ENCODE measurements around the gene COL13A1. TPM values are rescaled to one million over a fixed set of nuclear protein-coding genes. Genes with fewer than 3 reads are reported as not detected.

COL13A1 gene
- total RNA-seq, 3 donors from 2014 or later (not counting 1 experiment from before 2014, with no cell fraction given): 5.2 to 22.0 (median 10.3) TPM

DNA sequence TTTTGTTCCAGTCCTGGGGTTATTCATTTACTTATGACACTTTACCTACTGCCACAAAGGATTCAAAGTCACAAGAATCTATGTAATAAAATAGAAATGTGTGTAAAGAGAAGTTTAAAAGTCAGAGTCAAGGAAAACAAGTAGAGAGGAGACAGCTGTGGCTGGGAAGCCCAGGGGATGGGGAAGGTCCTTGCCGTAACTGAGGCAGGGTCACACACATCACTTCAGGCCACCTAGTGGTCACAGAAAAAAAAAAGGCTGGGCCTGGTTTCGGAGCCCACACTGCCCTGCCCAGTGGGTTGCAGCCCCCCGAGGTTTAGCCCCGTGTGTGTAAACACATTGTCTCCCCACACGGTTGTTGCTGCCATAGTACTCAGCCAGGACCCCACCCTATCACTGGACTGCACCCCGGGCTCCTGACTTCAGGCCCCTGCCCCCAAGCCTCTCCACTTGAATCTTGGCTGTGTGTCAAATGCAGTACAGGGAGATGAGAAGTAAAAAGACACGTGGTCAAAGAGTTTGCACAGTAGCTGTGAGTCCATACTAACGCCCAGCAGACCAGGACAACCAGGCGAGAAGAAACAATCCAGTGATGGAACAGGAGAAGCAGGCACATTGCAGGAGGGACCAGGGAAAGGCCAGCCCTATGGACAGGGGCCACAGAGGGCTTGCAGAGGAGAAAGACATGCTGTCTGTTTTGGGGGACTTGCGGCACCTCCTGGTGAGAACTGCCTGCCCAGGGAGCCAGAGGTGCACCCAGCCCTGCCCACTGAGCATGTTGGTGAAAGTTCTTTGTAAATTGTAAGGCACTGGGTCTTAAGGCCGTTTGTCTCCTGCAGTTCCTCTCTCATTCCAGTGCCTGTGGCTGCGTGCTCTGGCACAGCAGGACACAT, 159.5 kb downstream of the COL13A1 start:
- Histone ChIP-seq H3K36me3 (ENCODE audit: control insufficient read depth, insufficient read depth, low read length) (no peaks in the 10 kb centered on the region), H3K27me3 (ENCODE audit: control insufficient read depth, insufficient read depth, low read length) (no peaks in the 10 kb centered on the region), H3K4me3 (ENCODE audit: low read length) (no peak overlapping the region), H3K4me1 (ENCODE audit: control insufficient read depth, insufficient read depth, low read length) (peaks cover 12% of the 10 kb centered on the region), H3K27ac (ENCODE audit: low read length) (no peak overlapping the region), H3K9me3 (ENCODE audit: control insufficient read depth, insufficient read depth, low read length) (no peaks in the 10 kb centered on the region)
- WGBS (ENCODE audit: insufficient coverage): 69% methylated on average over 12 of the region's 12 CpGs
- intact Hi-C loops (cut with micrococcal nuclease): no loop called here
- Mint-ChIP-seq H3K9me3 (no peaks in the 10 kb centered on the region), H3K4me3 (no peak overlapping the region), H3K4me1 (peaks cover 0 to 9% of the 10 kb centered on the region in 2 donors), H3K27me3 (ENCODE audit: low read depth in 2 of 2) (peaks cover 0 to 7% of the 10 kb centered on the region in 2 donors), H3K27ac (no peak overlapping the region), H3K36me3 (no peaks in the 10 kb centered on the region)
- no peak for ATAC-seq
- DNase-seq: no peak
- TF ChIP-seq, protein P1, sequence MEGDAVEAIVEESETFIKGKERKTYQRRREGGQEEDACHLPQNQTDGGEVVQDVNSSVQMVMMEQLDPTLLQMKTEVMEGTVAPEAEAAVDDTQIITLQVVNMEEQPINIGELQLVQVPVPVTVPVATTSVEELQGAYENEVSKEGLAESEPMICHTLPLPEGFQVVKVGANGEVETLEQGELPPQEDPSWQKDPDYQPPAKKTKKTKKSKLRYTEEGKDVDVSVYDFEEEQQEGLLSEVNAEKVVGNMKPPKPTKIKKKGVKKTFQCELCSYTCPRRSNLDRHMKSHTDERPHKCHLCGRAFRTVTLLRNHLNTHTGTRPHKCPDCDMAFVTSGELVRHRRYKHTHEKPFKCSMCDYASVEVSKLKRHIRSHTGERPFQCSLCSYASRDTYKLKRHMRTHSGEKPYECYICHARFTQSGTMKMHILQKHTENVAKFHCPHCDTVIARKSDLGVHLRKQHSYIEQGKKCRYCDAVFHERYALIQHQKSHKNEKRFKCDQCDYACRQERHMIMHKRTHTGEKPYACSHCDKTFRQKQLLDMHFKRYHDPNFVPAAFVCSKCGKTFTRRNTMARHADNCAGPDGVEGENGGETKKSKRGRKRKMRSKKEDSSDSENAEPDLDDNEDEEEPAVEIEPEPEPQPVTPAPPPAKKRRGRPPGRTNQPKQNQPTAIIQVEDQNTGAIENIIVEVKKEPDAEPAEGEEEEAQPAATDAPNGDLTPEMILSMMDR (IDR thresholded peaks at IDR 0.05): no peak

GRCh38 chr10:69961881-69962745, 160.4 kb downstream of the COL13A1 start:
- no peaks in the 10 kb centered on the region for H3K9me3 ChIP-seq (ENCODE audit: control insufficient read depth, insufficient read depth, low read length)
- Mint-ChIP-seq H3K4me1 (peaks cover 0 to 9% of the 10 kb centered on the region in 2 donors), H3K27me3 (ENCODE audit: low read depth in 2 of 2) (peaks cover 0 to 7% of the 10 kb centered on the region in 2 donors), H3K36me3 (no peaks in the 10 kb centered on the region), H3K9me3 (no peaks in the 10 kb centered on the region), H3K4me3 (no peak overlapping the region), H3K27ac (no peak overlapping the region)
- no peaks in the 10 kb centered on the region for H3K27me3 ChIP-seq (ENCODE audit: control insufficient read depth, insufficient read depth, low read length)
- H3K27ac ChIP-seq (ENCODE audit: low read length): no peak overlapping the region
- WGBS (ENCODE audit: insufficient coverage): 59% methylated on average over 15 of the region's 17 CpGs
- TF ChIP-seq, protein P1 (IDR thresholded peaks at IDR 0.05): no peak
- DNase-seq (no peak), ATAC-seq (no peak)
- no peak overlapping the region for H3K4me3 ChIP-seq (ENCODE audit: low read length)
- H3K36me3 ChIP-seq (ENCODE audit: control insufficient read depth, insufficient read depth, low read length): no peaks in the 10 kb centered on the region
- peaks cover 12% of the 10 kb centered on the region for H3K4me1 ChIP-seq (ENCODE audit: control insufficient read depth, insufficient read depth, low read length)
- intact Hi-C loops (cut with micrococcal nuclease): no loop called here

GRCh38 chr10:69962746-69963135, 161.0 kb downstream of the COL13A1 start:
- no peak overlapping the region for H3K4me3 Mint-ChIP-seq
- H3K9me3 ChIP-seq (ENCODE audit: control insufficient read depth, insufficient read depth, low read length): no peaks in the 10 kb centered on the region
- ATAC-seq (no peak), DNase-seq (no peak)
- H3K4me1 ChIP-seq (ENCODE audit: control insufficient read depth, insufficient read depth, low read length): peaks cover 12% of the 10 kb centered on the region
- peaks cover 0 to 7% of the 10 kb centered on the region in 2 donors for H3K27me3 Mint-ChIP-seq (ENCODE audit: low read depth in 2 of 2)
- WGBS (ENCODE audit: insufficient coverage): 72% methylated on average over 3 of the region's 3 CpGs
- no peak overlapping the region for H3K27ac Mint-ChIP-seq
- peaks cover 0 to 9% of the 10 kb centered on the region in 2 donors for H3K4me1 Mint-ChIP-seq
- H3K27ac ChIP-seq (ENCODE audit: low read length): no peak overlapping the region
- H3K36me3 ChIP-seq (ENCODE audit: control insufficient read depth, insufficient read depth, low read length): no peaks in the 10 kb centered on the region
- H3K4me3 ChIP-seq (ENCODE audit: low read length): no peak overlapping the region
- H3K36me3 Mint-ChIP-seq: no peaks in the 10 kb centered on the region
- H3K27me3 ChIP-seq (ENCODE audit: control insufficient read depth, insufficient read depth, low read length): no peaks in the 10 kb centered on the region
- intact Hi-C loops (cut with micrococcal nuclease): no loop called here
- TF ChIP-seq, protein P1 (IDR thresholded peaks at IDR 0.05): no peak
- no peaks in the 10 kb centered on the region for H3K9me3 Mint-ChIP-seq

All from natural killer cell (primary cell).